GM18858 (cell line): ENCODE data around the gene PI4K2A.
A peak's percentile ranks its signal among the peaks of the same experiment; 100 is the strongest.
"Not testable (repeated sequence)": the region's sequence is repeated elsewhere in the genome, so short reads cannot be mapped to it uniquely, and the experiment has no call there.

ENCODE experiments used
- ATAC-seq: cut with Tn5 transposase; IDR thresholded peaks from one replicate; pipeline ENCODE4 v1.9.1; 2021; ENCODE audit not compliant: unreplicated experiment

The PI4K2A gene

GRCh38 chr10:97631098-97631497 lies 9.4 kb upstream of the PI4K2A start:
- no peak for ATAC-seq

- ATAC-seq: peak; percentile 94
Measured at GRCh38 chr10:97632949-97633884, 7.3 kb upstream of the PI4K2A start, which contains the start of gene MORN4. Gene MORN4, minus strand, starts transcription at chr10:97633500. Its CDS starts 13,847 bp downstream, at chr10:97619653.

- no peak for ATAC-seq
Measured at GRCh38 chr10:97633921-97634320, 6.5 kb upstream of the PI4K2A start.

GRCh38 chr10:97635577-97635976 lies 4.9 kb upstream of the PI4K2A start:
- no peak for ATAC-seq

- not testable (repeated sequence) for ATAC-seq
Measured at GRCh38 chr10:97639090-97639489, 1.4 kb upstream of the PI4K2A start.

GRCh38 chr10:97640868-97641811 lies 669 bp downstream of the PI4K2A start:
- ATAC-seq: peak; percentile 14

- ATAC-seq: not testable (repeated sequence)
Measured at GRCh38 chr10:97642471-97643159, 2.1 kb downstream of the PI4K2A start.

GRCh38 chr10:97643441-97643985 lies 3.0 kb downstream of the PI4K2A start:
- ATAC-seq: no peak

GRCh38 chr10:97644936-97645335 lies 4.5 kb downstream of the PI4K2A start:
- ATAC-seq: no peak

- no peak for ATAC-seq
Measured at GRCh38 chr10:97647556-97647955, 7.1 kb downstream of the PI4K2A start.

GRCh38 chr10:97648562-97649404 lies 8.3 kb downstream of the PI4K2A start:
- ATAC-seq: peak; percentile 95

- ATAC-seq: not testable (repeated sequence)
Measured at GRCh38 chr10:97649405-97649750, 8.9 kb downstream of the PI4K2A start.

GRCh38 chr10:97650726-97651125 lies 10.3 kb downstream of the PI4K2A start:
- no peak for ATAC-seq

- no peak for ATAC-seq
Measured at GRCh38 chr10:97651773-97652172, 11.3 kb downstream of the PI4K2A start.

- ATAC-seq: no peak
Measured at GRCh38 chr10:97656777-97657176, 16.3 kb downstream of the PI4K2A start.

GRCh38 chr10:97659589-97659988 lies 19.1 kb downstream of the PI4K2A start:
- no peak for ATAC-seq

GRCh38 chr10:97664282-97664850 lies 23.9 kb downstream of the PI4K2A start:
- no peak for ATAC-seq

- ATAC-seq: no peak
Measured at GRCh38 chr10:97666992-97667391, 26.5 kb downstream of the PI4K2A start.

- no peak for ATAC-seq
Measured at GRCh38 chr10:97667463-97667862, 27.0 kb downstream of the PI4K2A start.
